Endothelial cell of umbilical vein (primary cell): Measurements from ENCODE around the gene RMDN3. TPM values are rescaled to one million over a fixed set of nuclear protein-coding genes. Genes with fewer than 3 reads are reported as not detected.

ENCODE experiments used
- BruUV-seq: library from RNA; stranded (reverse); fragments of 400-500 nt; replicated peaks from 2 replicates; lab custom pipeline; 2021; lab: Mats Ljungman, UMichigan
- CTCF ChIA-PET: fragments of 300-600, 350-600 bp; sonication (Branson Sonifier 250); formaldehyde crosslinking; loops from one replicate; lab custom pipeline; 2021; ENCODE audit warnings: antibody characterized with exemption, inconsistent platforms; lab: Charles Lee
- POLR2A ChIA-PET: fragments of 300-600, 350-600 bp; sonication (Branson Sonifier 250); formaldehyde crosslinking; loops from one replicate; lab custom pipeline; 2021; ENCODE audit warnings: antibody characterized with exemption, inconsistent platforms; lab: Charles Lee
- DNase-seq: peaks from one replicate; pipeline ENCODE4 v3.0.0-alpha.2; 2011; ENCODE audit warnings: low read depth, low spot score
- FAIRE-seq: peaks from 2 replicates; lab custom pipeline; 2011; peaks lifted over from hg19 to GRCh38; lab: Jason Lieb, UNC
- H2AFZ ChIP-seq: 2 replicates; pipeline ENCODE4 v1.6.0; 2012; ENCODE audit warnings: low read depth, low read length, control low read depth, inconsistent platforms
- H3K27ac ChIP-seq: 2 replicates; pipeline ENCODE4 v1.5.1; 2011; ENCODE audit warnings: low read depth, mild to moderate bottlenecking, control low read depth, low read length, moderate library complexity; ENCODE audit not compliant: insufficient read depth
- H3K27me3 ChIP-seq, 2 experiments: 2 replicates each; pipeline versions ENCODE4 v1.6.0 to v1.6.1; 2011; ENCODE audit warnings: low read length in 2 of 2, mixed read lengths in 1 of 2; ENCODE audit not compliant: control insufficient read depth in 2 of 2, insufficient read depth in 2 of 2
- H3K36me3 ChIP-seq, 2 experiments: 2 replicates in 1 of 2; 3 replicates in 1 of 2; pipeline ENCODE4 v1.5.1; 2011; ENCODE audit warnings: low read length in 2 of 2, mild to moderate bottlenecking in 1 of 2, moderate library complexity in 1 of 2; ENCODE audit not compliant: control insufficient read depth in 2 of 2, insufficient read depth in 2 of 2; ENCODE audit errors: extremely low read depth in 1 of 2
- H3K4me1 ChIP-seq: 3 replicates; pipeline ENCODE4 v1.5.1; 2011; ENCODE audit warnings: mild to moderate bottlenecking, low read length; ENCODE audit not compliant: control insufficient read depth, insufficient read depth; ENCODE audit errors: extremely low read depth
- H3K4me2 ChIP-seq: 2 replicates; pipeline ENCODE4 v1.6.1; 2011; ENCODE audit warnings: low read length, control low read depth, mixed read lengths; ENCODE audit not compliant: insufficient read depth
- H3K4me3 ChIP-seq, 3 experiments: fragments of 200-600 bp in 1 of 3; sonication (generic), shearing (Covaris generic) in 1 of 3; replicated peaks in 1 of 3; 2 replicates each; pipeline ENCODE4 v1.5.1; 2011 to 2016; ENCODE audit warnings: control low read depth in 3 of 3, low read length in 3 of 3, mild to moderate bottlenecking in 2 of 3, inconsistent platforms in 1 of 3, low read depth in 1 of 3, moderate library complexity in 1 of 3; ENCODE audit not compliant: insufficient read depth in 1 of 3
- H3K79me2 ChIP-seq: 2 replicates; pipeline ENCODE4 v1.6.0; 2012; ENCODE audit warnings: low read length, inconsistent platforms; ENCODE audit not compliant: control insufficient read depth, insufficient read depth
- H3K9ac ChIP-seq: replicated peaks from 2 replicates; pipeline ENCODE3; 2011; ENCODE audit warnings: low read length, control low read depth; ENCODE audit not compliant: insufficient read depth; ENCODE audit errors: extremely low read depth
- H3K9me1 ChIP-seq: replicated peaks from 3 replicates; pipeline ENCODE4 v1.6.0; 2011; ENCODE audit warnings: mild to moderate bottlenecking, low read length; ENCODE audit not compliant: control insufficient read depth, insufficient read depth; ENCODE audit errors: extremely low read depth
- H3K9me3 ChIP-seq: replicated peaks from 2 replicates; pipeline ENCODE4 v1.5.1; 2012; ENCODE audit warnings: low read length, inconsistent platforms; ENCODE audit not compliant: control insufficient read depth, insufficient read depth
- H4K20me1 ChIP-seq: replicated peaks from 2 replicates; pipeline ENCODE3; 2011; ENCODE audit warnings: mild to moderate bottlenecking, low read length; ENCODE audit not compliant: control insufficient read depth, insufficient read depth; ENCODE audit errors: extremely low read depth
- FOS ChIP-seq: IDR thresholded peaks from 2 replicates; pipeline ENCODE4 v1.6.1; 2011; ENCODE audit warnings: mild to moderate bottlenecking, low read length, moderate library complexity, borderline replicate concordance; ENCODE audit not compliant: insufficient read depth
- GATA2 ChIP-seq: IDR thresholded peaks from 2 replicates; pipeline ENCODE4 v1.7.0; 2011; ENCODE audit warnings: low read depth, mild to moderate bottlenecking, moderate library complexity, mixed read lengths, low read length; ENCODE audit not compliant: insufficient read length, insufficient read depth
- JUN ChIP-seq: IDR thresholded peaks from 2 replicates; pipeline ENCODE4 v1.6.1; 2011; ENCODE audit warnings: borderline replicate concordance, low read depth; ENCODE audit not compliant: insufficient read length, insufficient read depth
- POLR2A ChIP-seq: IDR thresholded peaks from 2 replicates; pipeline ENCODE4 v1.6.1; 2012; ENCODE audit warnings: low read depth, mild to moderate bottlenecking, control low read depth, low read length
- POLR2AphosphoS5 ChIP-seq: IDR thresholded peaks from 2 replicates; pipeline ENCODE4 v1.6.1; 2012; ENCODE audit warnings: low read depth, mild to moderate bottlenecking, control low read depth, low read length, moderate library complexity; ENCODE audit not compliant: insufficient read depth
- dilution Hi-C: fragments of 300-500 bp; cut with MboI; formaldehyde crosslinking; loops from one replicate; pipeline ENCODE4 v1.15.0; 2019; ENCODE audit warnings: low sequenced_read_pairs; ENCODE audit not compliant: extremely low pct_ligation_motif_present
- intact Hi-C: fragments of 100-400 bp; cut with micrococcal nuclease; formaldehyde crosslinking; loops from one replicate; pipeline ENCODE4 v1.10.0; 2022
- polyA plus RNA-seq, 4 experiments: library from polyadenylated mRNA; depleted of rRNA in 3 of 4; stranded (reverse) in 3 of 4; unstranded in 1 of 4; fragments of >200 nt; gene quantifications; 2 replicates each; pipeline versions ENCODE4 v1.2.1 to v1.2.3, GENCODE V29; 2011 to 2012; ENCODE audit warnings: missing spikeins in 1 of 4
- total RNA-seq: library from RNA; stranded (reverse); gene quantifications from 2 replicates; pipeline ENCODE4 v1.2.3, GENCODE V29; 2021
- TF ChIP-seq, protein P1 (sequence below), 2 donors: IDR thresholded peaks; 1 replicate in 1 of 2; 2 replicates in 1 of 2; pipeline ENCODE4 v1.5.1; 2011; ENCODE audit warnings: low read length in 2 of 2, mild to moderate bottlenecking in 2 of 2, moderate library complexity in 2 of 2, control low read depth in 1 of 2, inconsistent platforms in 1 of 2, low read depth in 1 of 2; ENCODE audit not compliant: insufficient read depth in 1 of 2; ENCODE audit errors: extremely low read depth in 1 of 2
- TF ChIP-seq, protein P2 (sequence below): IDR thresholded peaks from 2 replicates; pipeline ENCODE4 v1.6.1; 2011; ENCODE audit not compliant: insufficient read depth, insufficient read length

The RMDN3 gene
- total and polyA plus RNA-seq, 2 donors (not counting 3 experiments of a cell fraction or from before 2014, with no cell fraction given): 20.1 to 37.2 TPM

DNA sequence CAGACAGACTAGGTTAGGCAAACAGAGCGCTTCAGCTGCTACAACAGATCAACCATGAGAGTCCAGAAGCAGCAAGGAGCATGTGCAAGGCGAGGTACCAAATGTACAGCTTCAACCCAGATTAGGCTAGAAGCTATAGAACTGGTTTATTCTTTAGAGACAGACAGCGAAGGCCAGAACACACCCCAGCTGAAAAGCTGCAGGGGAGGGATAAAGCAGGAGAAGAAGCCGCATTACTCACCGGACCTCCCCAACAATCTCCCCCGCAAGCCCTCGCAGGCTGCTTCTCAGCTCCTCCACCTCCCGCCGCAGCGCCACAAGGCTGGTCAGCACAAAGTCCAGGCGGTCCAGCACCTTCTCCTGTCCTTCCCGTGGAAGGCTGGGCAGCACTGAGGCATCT is 3.3 kb downstream of the RMDN3 start:
- Histone ChIP-seq H3K27ac (no peak overlapping the region), H4K20me1 (no peaks in the 10 kb centered on the region), H3K9me1 (no peaks in the 10 kb centered on the region), H3K36me3 (peaks cover 0 to 6% of the 10 kb centered on the region in 2 experiments), H3K9me3 (no peaks in the 10 kb centered on the region), H2AFZ (no peak overlapping the region), H3K4me3 (no peak overlapping the region), H3K4me2 (no peak overlapping the region), H3K79me2 (peaks cover 19% of the 10 kb centered on the region), H3K27me3 (no peaks in the 10 kb centered on the region), H3K4me1 (peaks cover 8% of the 10 kb centered on the region), H3K9ac (no peak overlapping the region)
- dilution Hi-C loops: no loop called here
- ChIA-PET CTCF (interaction anchor here (1.3 to 2.4 kb wide), 3 partner anchors 12 to 31 kb away, joined by 3 to 6 read pairs (median 4); partner anchors contain the start of gene GCHFR), POLR2A (interaction anchor here (0.6 kb wide), 1 partner anchor 126 kb away, joined by 3 read pairs; no protein-coding TSS in a partner anchor)
- TF ChIP-seq GATA2 (no peak), POLR2A (no peak), POLR2AphosphoS5 (no peak), FOS (no peak), JUN (no peak)
- TF ChIP-seq, protein P1, sequence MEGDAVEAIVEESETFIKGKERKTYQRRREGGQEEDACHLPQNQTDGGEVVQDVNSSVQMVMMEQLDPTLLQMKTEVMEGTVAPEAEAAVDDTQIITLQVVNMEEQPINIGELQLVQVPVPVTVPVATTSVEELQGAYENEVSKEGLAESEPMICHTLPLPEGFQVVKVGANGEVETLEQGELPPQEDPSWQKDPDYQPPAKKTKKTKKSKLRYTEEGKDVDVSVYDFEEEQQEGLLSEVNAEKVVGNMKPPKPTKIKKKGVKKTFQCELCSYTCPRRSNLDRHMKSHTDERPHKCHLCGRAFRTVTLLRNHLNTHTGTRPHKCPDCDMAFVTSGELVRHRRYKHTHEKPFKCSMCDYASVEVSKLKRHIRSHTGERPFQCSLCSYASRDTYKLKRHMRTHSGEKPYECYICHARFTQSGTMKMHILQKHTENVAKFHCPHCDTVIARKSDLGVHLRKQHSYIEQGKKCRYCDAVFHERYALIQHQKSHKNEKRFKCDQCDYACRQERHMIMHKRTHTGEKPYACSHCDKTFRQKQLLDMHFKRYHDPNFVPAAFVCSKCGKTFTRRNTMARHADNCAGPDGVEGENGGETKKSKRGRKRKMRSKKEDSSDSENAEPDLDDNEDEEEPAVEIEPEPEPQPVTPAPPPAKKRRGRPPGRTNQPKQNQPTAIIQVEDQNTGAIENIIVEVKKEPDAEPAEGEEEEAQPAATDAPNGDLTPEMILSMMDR (IDR thresholded peaks at IDR 0.05; ENCODE audit: extremely low read depth in 1 of 2, insufficient read depth in 1 of 2, low read depth in 1 of 2, low read length in 2 of 2): no peak
- TF ChIP-seq, protein P2, sequence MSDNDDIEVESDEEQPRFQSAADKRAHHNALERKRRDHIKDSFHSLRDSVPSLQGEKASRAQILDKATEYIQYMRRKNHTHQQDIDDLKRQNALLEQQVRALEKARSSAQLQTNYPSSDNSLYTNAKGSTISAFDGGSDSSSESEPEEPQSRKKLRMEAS: no peak
- BruUV-seq: no TSS peak
- FAIRE-seq (no peak), DNase-seq (no peak)
- intact Hi-C loops: no loop called here
